HepG2 (cell line): ENCODE results near the gene C5orf15. TPM values are rescaled to one million over a fixed set of nuclear protein-coding genes. Genes with fewer than 3 reads are reported as not detected.

Source experiments
- CREB1 ChIP-seq, 2 experiments: fragments of 450-650 bp in 1 of 2; IDR thresholded peaks; 2 replicates each; pipeline ENCODE4 v1.6.1; 2016 to 2017; ENCODE audit warnings: control low read depth in 1 of 2, mild to moderate bottlenecking in 1 of 2, missing compliant biosample characterization in 1 of 2, missing genetic modification characterization in 1 of 2
- HNRNPH1 ChIP-seq: fragments of 200-400 bp; formaldehyde crosslinking; optimal IDR thresholded peaks from 2 replicates; pipeline ENCODE3; 2017; ENCODE audit warnings: mild to moderate bottlenecking, low read depth, low read length
- ISL2 ChIP-seq: sonication (generic); formaldehyde crosslinking; IDR thresholded peaks from 2 replicates; pipeline ENCODE4 v1.5.0; 2020; ENCODE audit warnings: missing genetic modification reagents
- MIER3 ChIP-seq: IDR thresholded peaks from 2 replicates; pipeline ENCODE4 v1.6.1; 2016; ENCODE audit warnings: missing compliant biosample characterization, borderline replicate concordance
- POGZ ChIP-seq: sonication (generic); formaldehyde crosslinking; IDR thresholded peaks from 2 replicates; pipeline ENCODE4 v1.4.0; 2020; ENCODE audit warnings: mild to moderate bottlenecking, missing genetic modification reagents
- RCOR2 ChIP-seq: IDR thresholded peaks from 2 replicates; pipeline ENCODE4 v1.6.1; 2016; ENCODE audit warnings: missing biosample characterization, missing genetic modification reagents
- RFX3 ChIP-seq: IDR thresholded peaks from 2 replicates; pipeline ENCODE4 v1.6.1; 2016; ENCODE audit warnings: missing biosample characterization, missing genetic modification reagents
- SALL1 ChIP-seq: sonication (generic); formaldehyde crosslinking; IDR thresholded peaks from 2 replicates; pipeline ENCODE4 v1.8.0; 2022; ENCODE audit warnings: mild to moderate bottlenecking, missing genetic modification reagents
- SP5 ChIP-seq: IDR thresholded peaks from 2 replicates; pipeline ENCODE4 v1.6.1; 2016; ENCODE audit warnings: low read depth, borderline replicate concordance
- TBL1XR1 ChIP-seq: fragments of 150-350 bp; IDR thresholded peaks from 2 replicates; pipeline ENCODE4 v1.6.1; 2014; ENCODE audit warnings: borderline replicate concordance, low read length; ENCODE audit not compliant: partially characterized antibody
- XRCC5 ChIP-seq: fragments of 200-400 bp; formaldehyde crosslinking; optimal IDR thresholded peaks from 2 replicates; pipeline ENCODE3; 2017; ENCODE audit warnings: mild to moderate bottlenecking, low read length
- ZBTB20 ChIP-seq: sonication (generic); formaldehyde crosslinking; IDR thresholded peaks from 2 replicates; pipeline ENCODE4 v1.8.1; 2023; ENCODE audit warnings: missing genetic modification reagents, low read depth, mild to moderate bottlenecking, borderline replicate concordance
- ZNF101 ChIP-seq: sonication (generic); formaldehyde crosslinking; IDR thresholded peaks from 2 replicates; pipeline ENCODE4 v1.4.0; 2020; ENCODE audit warnings: mild to moderate bottlenecking, low read depth, missing genetic modification reagents, borderline replicate concordance
- ZNF251 ChIP-seq: sonication (generic); formaldehyde crosslinking; IDR thresholded peaks from 2 replicates; pipeline ENCODE4 v1.9.0; 2021; ENCODE audit warnings: mild to moderate bottlenecking, missing genetic modification reagents
- ZNF331 ChIP-seq: sonication (generic); formaldehyde crosslinking; IDR thresholded peaks from 2 replicates; pipeline ENCODE4 v1.4.0; 2020; ENCODE audit warnings: missing genetic modification reagents
- ZNF501 ChIP-seq: sonication (generic); formaldehyde crosslinking; IDR thresholded peaks from 2 replicates; pipeline ENCODE4 v1.5.1; 2020; ENCODE audit warnings: mild to moderate bottlenecking, moderate library complexity, missing genetic modification reagents
- ZNF629 ChIP-seq: sonication (generic); formaldehyde crosslinking; conservative IDR thresholded peaks from 2 replicates; pipeline ENCODE4 v1.5.0; 2020; ENCODE audit warnings: missing genetic modification reagents
- ZNF816 ChIP-seq: sonication (generic); formaldehyde crosslinking; IDR thresholded peaks from 2 replicates; pipeline ENCODE4 v1.8.0; 2022; ENCODE audit warnings: missing genetic modification reagents, mild to moderate bottlenecking, borderline replicate concordance
- polyA plus RNA-seq, 8 experiments: library from polyadenylated mRNA; depleted of rRNA in 3 of 8; stranded (reverse) in 7 of 8; unstranded in 1 of 8; fragments of >200 nt; fragmentation: Illumina TruSeq in 4 of 8; extraction: Trizol in 4 of 8; gene quantifications; 2 replicates each; pipeline versions ENCODE4 v1.2.1 to v1.2.3, GENCODE V29; 2011 to 2016; ENCODE audit warnings: low read depth in 4 of 8, missing spikeins in 1 of 8, mixed read lengths in 1 of 8; ENCODE audit not compliant: insufficient read depth in 1 of 8
- total RNA-seq, 5 experiments: library from RNA; depleted of rRNA; stranded (reverse); fragments of >200 nt; fragmentation: Illumina TruSeq; extraction: Trizol; gene quantifications; 2 replicates each; pipeline ENCODE4 v1.2.3, GENCODE V29; 2016; ENCODE audit warnings: low read depth in 1 of 5
- TF ChIP-seq, protein P1 (sequence below): sonication (generic); formaldehyde crosslinking; IDR thresholded peaks from 2 replicates; pipeline ENCODE4 v1.5.0; 2020; ENCODE audit warnings: mild to moderate bottlenecking, missing genetic modification reagents
- TF ChIP-seq, protein P2 (sequence below): sonication (generic); formaldehyde crosslinking; IDR thresholded peaks from 2 replicates; pipeline ENCODE4 v1.4.0; 2020; ENCODE audit warnings: missing genetic modification reagents, borderline replicate concordance
- TF ChIP-seq, protein P3 (sequence below): sonication (generic); formaldehyde crosslinking; IDR thresholded peaks from 2 replicates; pipeline ENCODE4 v1.5.0; 2020; ENCODE audit warnings: missing genetic modification reagents
- TF ChIP-seq, protein P4 (sequence below): sonication (generic); formaldehyde crosslinking; IDR thresholded peaks from 2 replicates; pipeline ENCODE4 v1.8.0; 2022; ENCODE audit warnings: mild to moderate bottlenecking, missing genetic modification reagents; ENCODE audit not compliant: insufficient replicate concordance

The C5orf15 gene
- total and polyA plus RNA-seq, 2 of the 13 experiments (the other 11 are each of a cell fraction or from before 2014, with no cell fraction given): 58.5 to 82.7 TPM

DNA sequence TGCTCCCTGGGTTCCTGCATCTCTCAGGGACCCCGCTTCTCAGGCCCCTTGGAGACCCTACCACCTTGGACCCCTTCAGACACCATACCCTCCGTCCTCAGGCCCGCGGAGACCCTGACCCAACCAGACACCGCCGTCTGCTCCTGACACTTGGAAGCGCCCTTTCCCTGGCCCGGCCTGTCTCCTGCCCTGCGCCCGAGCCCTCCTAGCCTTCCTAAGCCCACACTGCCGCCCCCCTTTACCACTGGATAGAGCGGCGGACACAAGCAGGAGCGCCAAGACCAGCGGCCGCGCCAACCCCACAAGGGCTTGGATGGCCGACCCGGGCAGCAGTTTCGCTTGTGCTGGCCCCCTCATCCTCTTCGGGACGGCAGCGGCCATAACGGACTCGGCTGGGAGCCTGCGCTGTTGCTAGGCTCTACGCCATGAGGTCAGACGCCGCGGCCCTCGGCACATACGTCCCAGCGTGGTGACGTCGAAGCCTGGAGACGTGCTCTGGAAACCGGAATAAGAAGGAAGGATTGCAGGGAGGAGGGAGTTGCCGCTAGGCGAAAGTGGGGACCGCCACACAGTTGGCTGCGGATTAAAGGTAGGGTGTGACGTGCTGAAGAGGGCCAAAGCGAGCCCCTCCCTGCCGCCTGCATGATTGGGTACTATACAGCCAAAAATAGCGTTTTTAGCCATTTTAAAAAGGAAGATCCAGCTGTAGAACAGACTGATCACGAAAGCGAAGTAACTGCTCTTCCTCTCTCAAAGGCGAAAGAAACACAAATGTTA is at the start of gene C5orf15 (continued):
- TF ChIP-seq HNRNPH1 (no peak), ZNF101 (no peak), POGZ (peak; percentile 73), CREB1 (IDR thresholded peaks at IDR 0.05) (peak; percentile 93), CREB1 (CRISPR knock-in tag; IDR thresholded peaks at IDR 0.05) (peak; percentile 97), ZNF501 (CRISPR knock-in tag) (peak; percentile 84), XRCC5 (peak; percentile 37), ZNF629 (CRISPR knock-in tag) (no peak; the same call in 1 of the 2 replicates), MIER3 (peak; percentile 53; the same call in 1 of the 2 replicates), RFX3 (CRISPR knock-in tag) (peak; percentile 68), TBL1XR1 (peak; percentile 30), ZNF251 (CRISPR knock-in tag) (no peak), ZNF331 (CRISPR knock-in tag) (peak; percentile 83; the same call in 1 of the 2 replicates), ISL2 (CRISPR knock-in tag) (peak; percentile 33; the same call in 1 of the 2 replicates), SP5 (CRISPR knock-in tag) (0 out of 2 replicates have a peak, but pooled peaks have one; percentile 17), RCOR2 (CRISPR knock-in tag) (no peak), SALL1 (CRISPR knock-in tag) (peak; percentile 91), ZBTB20 (peak; percentile 57; the same call in 1 of the 2 replicates), ZNF816 (CRISPR knock-in tag) (no peak; the same call in 1 of the 2 replicates)
- TF ChIP-seq, protein P1, sequence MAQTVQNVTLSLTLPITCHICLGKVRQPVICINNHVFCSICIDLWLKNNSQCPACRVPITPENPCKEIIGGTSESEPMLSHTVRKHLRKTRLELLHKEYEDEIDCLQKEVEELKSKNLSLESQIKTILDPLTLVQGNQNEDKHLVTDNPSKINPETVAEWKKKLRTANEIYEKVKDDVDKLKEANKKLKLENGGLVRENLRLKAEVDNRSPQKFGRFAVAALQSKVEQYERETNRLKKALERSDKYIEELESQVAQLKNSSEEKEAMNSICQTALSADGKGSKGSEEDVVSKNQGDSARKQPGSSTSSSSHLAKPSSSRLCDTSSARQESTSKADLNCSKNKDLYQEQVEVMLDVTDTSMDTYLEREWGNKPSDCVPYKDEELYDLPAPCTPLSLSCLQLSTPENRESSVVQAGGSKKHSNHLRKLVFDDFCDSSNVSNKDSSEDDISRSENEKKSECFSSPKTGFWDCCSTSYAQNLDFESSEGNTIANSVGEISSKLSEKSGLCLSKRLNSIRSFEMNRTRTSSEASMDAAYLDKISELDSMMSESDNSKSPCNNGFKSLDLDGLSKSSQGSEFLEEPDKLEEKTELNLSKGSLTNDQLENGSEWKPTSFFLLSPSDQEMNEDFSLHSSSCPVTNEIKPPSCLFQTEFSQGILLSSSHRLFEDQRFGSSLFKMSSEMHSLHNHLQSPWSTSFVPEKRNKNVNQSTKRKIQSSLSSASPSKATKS (CRISPR knock-in tag): no peak
- TF ChIP-seq, protein P2, sequence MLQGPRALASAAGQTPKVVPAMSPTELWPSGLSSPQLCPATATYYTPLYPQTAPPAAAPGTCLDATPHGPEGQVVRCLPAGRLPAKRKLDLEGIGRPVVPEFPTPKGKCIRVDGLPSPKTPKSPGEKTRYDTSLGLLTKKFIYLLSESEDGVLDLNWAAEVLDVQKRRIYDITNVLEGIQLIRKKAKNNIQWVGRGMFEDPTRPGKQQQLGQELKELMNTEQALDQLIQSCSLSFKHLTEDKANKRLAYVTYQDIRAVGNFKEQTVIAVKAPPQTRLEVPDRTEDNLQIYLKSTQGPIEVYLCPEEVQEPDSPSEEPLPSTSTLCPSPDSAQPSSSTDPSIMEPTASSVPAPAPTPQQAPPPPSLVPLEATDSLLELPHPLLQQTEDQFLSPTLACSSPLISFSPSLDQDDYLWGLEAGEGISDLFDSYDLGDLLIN (CRISPR knock-in tag): 0 out of 2 replicates have a peak, but pooled peaks have one; percentile 57
- TF ChIP-seq, protein P3, sequence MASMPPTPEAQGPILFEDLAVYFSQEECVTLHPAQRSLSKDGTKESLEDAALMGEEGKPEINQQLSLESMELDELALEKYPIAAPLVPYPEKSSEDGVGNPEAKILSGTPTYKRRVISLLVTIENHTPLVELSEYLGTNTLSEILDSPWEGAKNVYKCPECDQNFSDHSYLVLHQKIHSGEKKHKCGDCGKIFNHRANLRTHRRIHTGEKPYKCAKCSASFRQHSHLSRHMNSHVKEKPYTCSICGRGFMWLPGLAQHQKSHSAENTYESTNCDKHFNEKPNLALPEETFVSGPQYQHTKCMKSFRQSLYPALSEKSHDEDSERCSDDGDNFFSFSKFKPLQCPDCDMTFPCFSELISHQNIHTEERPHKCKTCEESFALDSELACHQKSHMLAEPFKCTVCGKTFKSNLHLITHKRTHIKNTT: no peak
- TF ChIP-seq, protein P4, sequence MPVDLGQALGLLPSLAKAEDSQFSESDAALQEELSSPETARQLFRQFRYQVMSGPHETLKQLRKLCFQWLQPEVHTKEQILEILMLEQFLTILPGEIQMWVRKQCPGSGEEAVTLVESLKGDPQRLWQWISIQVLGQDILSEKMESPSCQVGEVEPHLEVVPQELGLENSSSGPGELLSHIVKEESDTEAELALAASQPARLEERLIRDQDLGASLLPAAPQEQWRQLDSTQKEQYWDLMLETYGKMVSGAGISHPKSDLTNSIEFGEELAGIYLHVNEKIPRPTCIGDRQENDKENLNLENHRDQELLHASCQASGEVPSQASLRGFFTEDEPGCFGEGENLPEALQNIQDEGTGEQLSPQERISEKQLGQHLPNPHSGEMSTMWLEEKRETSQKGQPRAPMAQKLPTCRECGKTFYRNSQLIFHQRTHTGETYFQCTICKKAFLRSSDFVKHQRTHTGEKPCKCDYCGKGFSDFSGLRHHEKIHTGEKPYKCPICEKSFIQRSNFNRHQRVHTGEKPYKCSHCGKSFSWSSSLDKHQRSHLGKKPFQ: no peak
